K562 (cell line): ENCODE data around the gene RDH16. TPM values are rescaled to one million over a fixed set of nuclear protein-coding genes. Genes with fewer than 3 reads are reported as not detected.

Experiments
- CXXC5 ChIP-seq: fragments of 250-450 bp; sonication (Bioruptor Pico); IDR thresholded peaks from 2 replicates; pipeline ENCODE4 v1.8.0; 2022; ENCODE audit warnings: inconsistent platforms, mild to moderate bottlenecking, moderate library complexity
- ERF ChIP-seq: fragments of 450-650 bp; formaldehyde crosslinking; IDR thresholded peaks from 2 replicates; pipeline ENCODE4 v1.4.0; 2020; ENCODE audit warnings: mild to moderate bottlenecking, mixed read lengths
- NR2C2 ChIP-seq, 2 experiments: fragments of 200-800 bp in 1 of 2; sonication (Bioruptor generic) in 1 of 2; sonication (generic) in 1 of 2; formaldehyde crosslinking in 1 of 2; IDR thresholded peaks; 2 replicates each; pipeline versions ENCODE4 v1.6.1 to v1.8.0; 2016 to 2022; ENCODE audit warnings: mild to moderate bottlenecking in 1 of 2, missing compliant biosample characterization in 1 of 2, missing genetic modification characterization in 1 of 2, missing genetic modification reagents in 1 of 2
- NRF1 ChIP-seq, 2 experiments: fragments of 450-650 bp; IDR thresholded peaks in 1 of 2; conservative IDR thresholded peaks in 1 of 2; 2 replicates each; pipeline ENCODE4 v1.6.1; 2014; ENCODE audit warnings: mild to moderate bottlenecking in 2 of 2
- OTX1 ChIP-seq: fragments of 450-650 bp; formaldehyde crosslinking; IDR thresholded peaks from 2 replicates; pipeline ENCODE4 v1.4.0; 2022; ENCODE audit warnings: mild to moderate bottlenecking
- POLR2AphosphoS5 ChIP-seq: IDR thresholded peaks from 2 replicates; pipeline ENCODE4 v1.6.1; 2011; ENCODE audit warnings: mild to moderate bottlenecking, low read depth, low read length, moderate library complexity; ENCODE audit not compliant: control insufficient read depth, insufficient read depth
- POLR2G ChIP-seq: fragments of 200-400 bp; formaldehyde crosslinking; IDR thresholded peaks from 2 replicates; pipeline ENCODE4 v1.6.1; 2017; ENCODE audit warnings: low read depth, mild to moderate bottlenecking, antibody characterized with exemption, low read length, moderate library complexity
- RAD21 ChIP-seq, 2 experiments: fragments of 250-450 bp in 1 of 2; fragments of 450-650 bp in 1 of 2; sonication (Bioruptor Pico) in 1 of 2; formaldehyde crosslinking in 1 of 2; IDR thresholded peaks in 1 of 2; conservative IDR thresholded peaks in 1 of 2; 2 replicates each; pipeline versions ENCODE4 v1.4.0 to v1.8.0; 2020 to 2022; ENCODE audit warnings: mild to moderate bottlenecking in 2 of 2, moderate library complexity in 1 of 2
- SMAD4 ChIP-seq: fragments of 250-450 bp; sonication (Bioruptor Pico); conservative IDR thresholded peaks from 2 replicates; pipeline ENCODE4 v1.8.0; 2021; ENCODE audit warnings: inconsistent platforms, mild to moderate bottlenecking, moderate library complexity
- SP2 ChIP-seq: IDR thresholded peaks from 2 replicates; pipeline ENCODE4 v1.6.1; 2011; ENCODE audit warnings: mild to moderate bottlenecking, low read depth, low read length, moderate library complexity; ENCODE audit not compliant: poor library complexity, severe bottlenecking; ENCODE audit errors: extremely low read depth
- ZBTB17 ChIP-seq: fragments of 450-650 bp; formaldehyde crosslinking; IDR thresholded peaks from 2 replicates; pipeline ENCODE4 v1.4.0; 2020; ENCODE audit warnings: mild to moderate bottlenecking
- ZNF274 ChIP-seq: IDR thresholded peaks from 2 replicates; pipeline ENCODE4 v1.6.1; 2011; ENCODE audit warnings: low read depth, mild to moderate bottlenecking, low read length, moderate library complexity, borderline replicate concordance
- polyA plus RNA-seq, 8 experiments: library from polyadenylated mRNA; depleted of rRNA in 4 of 8; stranded (reverse) in 5 of 8; unstranded in 3 of 8; fragments of >200 nt; fragmentation: Nextera tagmentation in 2 of 8; fragmentation: Illumina TruSeq in 1 of 8; extraction: Ambion mirVana in 2 of 8; extraction: Trizol in 1 of 8; gene quantifications; 2 replicates each; pipeline versions ENCODE4 v1.2.1 to v1.2.3, GENCODE V29; 2011 to 2014; ENCODE audit warnings: inconsistent platforms in 1 of 8, missing spikeins in 1 of 8
- total RNA-seq, 7 experiments: library from RNA; depleted of rRNA in 6 of 7; stranded (reverse); fragments of >200 nt in 6 of 7; fragmentation: Illumina TruSeq in 2 of 7; extraction: Trizol in 2 of 7; gene quantifications; 2 replicates each; pipeline versions ENCODE4 v1.2.1 to v1.2.3, GENCODE V29; 2011 to 2021; ENCODE audit warnings: low replicate concordance in 1 of 7
- TF ChIP-seq, protein P1 (sequence below), 3 experiments: fragments of 200-800 bp in 1 of 3; sonication (Bioruptor generic) in 1 of 3; sonication (generic) in 1 of 3; formaldehyde crosslinking in 1 of 3; IDR thresholded peaks; 2 replicates each; pipeline versions ENCODE4 v1.6.1 to v1.8.0; 2016 to 2022; ENCODE audit warnings: mild to moderate bottlenecking in 2 of 3, missing compliant biosample characterization in 2 of 3, missing genetic modification characterization in 2 of 3, missing genetic modification reagents in 1 of 3
- TF ChIP-seq, protein P2 (sequence below), 2 experiments: fragments of 450-650 bp in 1 of 2; sonication (generic) in 1 of 2; formaldehyde crosslinking in 1 of 2; IDR thresholded peaks in 1 of 2; conservative IDR thresholded peaks in 1 of 2; 2 replicates each; pipeline versions ENCODE4 v1.6.1 to v1.8.1; 2016 to 2023; ENCODE audit warnings: mild to moderate bottlenecking in 2 of 2, moderate library complexity in 2 of 2, inconsistent platforms in 1 of 2, missing genetic modification reagents in 1 of 2
- TF ChIP-seq, protein P3 (sequence below): fragments of 250-450 bp; sonication (Bioruptor Pico); IDR thresholded peaks from 2 replicates; pipeline ENCODE4 v1.4.0; 2020; ENCODE audit warnings: mild to moderate bottlenecking
- TF ChIP-seq, protein P4 (sequence below), 2 experiments: IDR thresholded peaks; 2 replicates each; pipeline ENCODE4 v1.6.1; 2012; ENCODE audit warnings: improper control_type of control experiment in 2 of 2, low read depth in 2 of 2, low read length in 2 of 2, borderline replicate concordance in 1 of 2

RDH16 gene
- total and polyA plus RNA-seq, 9 of the 15 experiments (the other 6 are each of a cell fraction or from before 2014, with no cell fraction given): 0.11 to 0.52 (median 0.22) TPM; not detected in 1

DNA sequence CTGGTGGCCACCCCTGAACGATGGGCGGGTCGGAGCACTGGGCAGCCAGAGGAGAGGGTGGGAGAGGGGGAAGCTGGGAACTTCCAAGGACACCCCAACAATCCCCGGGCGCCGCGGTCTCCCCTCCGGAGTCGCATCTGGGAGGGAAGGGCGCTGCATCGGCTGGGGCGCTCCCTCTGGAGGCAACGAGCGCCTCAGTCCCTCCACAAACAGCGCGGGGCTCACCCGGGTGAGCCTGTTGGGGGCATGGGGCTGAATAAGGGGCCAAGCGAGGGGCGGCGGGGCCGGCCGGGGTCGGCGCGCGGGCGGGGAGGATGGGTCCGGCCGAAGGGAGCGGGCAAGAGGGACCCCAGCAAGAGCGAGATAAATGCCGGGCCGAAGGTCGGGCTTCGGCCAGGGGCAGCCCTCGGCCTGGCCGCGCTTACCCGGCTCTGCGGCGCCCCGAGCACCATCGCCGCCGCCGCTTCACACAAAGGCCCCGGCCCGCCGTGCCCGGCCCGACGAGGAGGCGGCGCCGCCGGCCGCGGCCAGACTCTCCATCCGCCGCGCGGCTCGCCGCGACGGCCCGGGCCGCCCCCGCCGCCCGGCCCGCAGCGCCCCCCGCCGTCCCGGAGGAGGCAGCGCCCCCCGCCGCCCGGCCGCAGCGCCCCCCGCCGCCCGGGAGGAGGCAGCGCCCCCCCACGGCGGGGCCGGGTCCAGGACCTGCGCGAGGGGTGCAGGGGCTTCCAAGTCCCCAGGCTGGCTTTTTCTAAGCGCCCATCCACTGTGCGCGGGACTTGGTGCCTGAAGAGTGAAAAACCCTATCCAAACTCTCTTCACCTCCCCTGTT lies 48.8 kb upstream of the RDH16 start, which contains the start of gene ZBTB39 (continued):
- TF ChIP-seq RAD21 (CRISPR knock-in tag; conservative IDR thresholded peaks at IDR 0.05 in 1 of 2, IDR thresholded peaks at IDR 0.05 in 1 of 2) (0 out of 4 replicates have a peak, but pooled peaks of 1 of the 2 experiments have one; percentile 8), OTX1 (CRISPR knock-in tag) (no peak), SP2 (peak; percentile 25), POLR2AphosphoS5 (peak; percentile 62; the same call in 1 of the 2 replicates), ZBTB17 (CRISPR knock-in tag) (0 out of 2 replicates have a peak, but pooled peaks have one; percentile 11), POLR2G (peak; percentile 83), CXXC5 (peak; percentile 75), SMAD4 (CRISPR knock-in tag) (peak; percentile 81), NR2C2 (CRISPR knock-in tag; IDR thresholded peaks at IDR 0.05) (no peak), NR2C2 (tag; IDR thresholded peaks at IDR 0.05) (peak; percentile 42; the same call in 1 of the 2 replicates), ZNF274 (no peak), ERF (CRISPR knock-in tag) (no peak), NRF1 (conservative IDR thresholded peaks at IDR 0.05 in 1 of 2, IDR thresholded peaks at IDR 0.05 in 1 of 2) (peak in 1 of 2 experiments; percentile 54; a peak in 2 of 4 replicates)
- TF ChIP-seq, protein P1, sequence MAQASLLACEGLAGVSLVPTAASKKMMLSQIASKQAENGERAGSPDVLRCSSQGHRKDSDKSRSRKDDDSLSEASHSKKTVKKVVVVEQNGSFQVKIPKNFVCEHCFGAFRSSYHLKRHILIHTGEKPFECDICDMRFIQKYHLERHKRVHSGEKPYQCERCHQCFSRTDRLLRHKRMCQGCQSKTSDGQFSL (CRISPR knock-in tag; IDR thresholded peaks at IDR 0.05): peak; percentile 90
- TF ChIP-seq, protein P1 (tag; IDR thresholded peaks at IDR 0.05): peak in 1 of 2 experiments; percentile 93; a peak in 2 of 4 replicates
- TF ChIP-seq, protein P2, sequence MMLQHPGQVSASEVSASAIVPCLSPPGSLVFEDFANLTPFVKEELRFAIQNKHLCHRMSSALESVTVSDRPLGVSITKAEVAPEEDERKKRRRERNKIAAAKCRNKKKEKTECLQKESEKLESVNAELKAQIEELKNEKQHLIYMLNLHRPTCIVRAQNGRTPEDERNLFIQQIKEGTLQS (IDR thresholded peaks at IDR 0.05): no peak
- TF ChIP-seq, protein P2 (CRISPR knock-in tag; conservative IDR thresholded peaks at IDR 0.05): no peak
- TF ChIP-seq, protein P3, sequence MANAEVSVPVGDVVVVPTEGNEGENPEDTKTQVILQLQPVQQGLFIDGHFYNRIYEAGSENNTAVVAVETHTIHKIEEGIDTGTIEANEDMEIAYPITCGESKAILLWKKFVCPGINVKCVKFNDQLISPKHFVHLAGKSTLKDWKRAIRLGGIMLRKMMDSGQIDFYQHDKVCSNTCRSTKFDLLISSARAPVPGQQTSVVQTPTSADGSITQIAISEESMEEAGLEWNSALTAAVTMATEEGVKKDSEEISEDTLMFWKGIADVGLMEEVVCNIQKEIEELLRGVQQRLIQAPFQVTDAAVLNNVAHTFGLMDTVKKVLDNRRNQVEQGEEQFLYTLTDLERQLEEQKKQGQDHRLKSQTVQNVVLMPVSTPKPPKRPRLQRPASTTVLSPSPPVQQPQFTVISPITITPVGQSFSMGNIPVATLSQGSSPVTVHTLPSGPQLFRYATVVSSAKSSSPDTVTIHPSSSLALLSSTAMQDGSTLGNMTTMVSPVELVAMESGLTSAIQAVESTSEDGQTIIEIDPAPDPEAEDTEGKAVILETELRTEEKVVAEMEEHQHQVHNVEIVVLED: no peak
- TF ChIP-seq, protein P4, sequence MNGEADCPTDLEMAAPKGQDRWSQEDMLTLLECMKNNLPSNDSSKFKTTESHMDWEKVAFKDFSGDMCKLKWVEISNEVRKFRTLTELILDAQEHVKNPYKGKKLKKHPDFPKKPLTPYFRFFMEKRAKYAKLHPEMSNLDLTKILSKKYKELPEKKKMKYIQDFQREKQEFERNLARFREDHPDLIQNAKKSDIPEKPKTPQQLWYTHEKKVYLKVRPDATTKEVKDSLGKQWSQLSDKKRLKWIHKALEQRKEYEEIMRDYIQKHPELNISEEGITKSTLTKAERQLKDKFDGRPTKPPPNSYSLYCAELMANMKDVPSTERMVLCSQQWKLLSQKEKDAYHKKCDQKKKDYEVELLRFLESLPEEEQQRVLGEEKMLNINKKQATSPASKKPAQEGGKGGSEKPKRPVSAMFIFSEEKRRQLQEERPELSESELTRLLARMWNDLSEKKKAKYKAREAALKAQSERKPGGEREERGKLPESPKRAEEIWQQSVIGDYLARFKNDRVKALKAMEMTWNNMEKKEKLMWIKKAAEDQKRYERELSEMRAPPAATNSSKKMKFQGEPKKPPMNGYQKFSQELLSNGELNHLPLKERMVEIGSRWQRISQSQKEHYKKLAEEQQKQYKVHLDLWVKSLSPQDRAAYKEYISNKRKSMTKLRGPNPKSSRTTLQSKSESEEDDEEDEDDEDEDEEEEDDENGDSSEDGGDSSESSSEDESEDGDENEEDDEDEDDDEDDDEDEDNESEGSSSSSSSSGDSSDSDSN (IDR thresholded peaks at IDR 0.05; ENCODE audit: borderline replicate concordance in 1 of 2, low read depth in 2 of 2, low read length in 2 of 2): 0 out of 4 replicates have a peak, but pooled peaks of 1 of the 2 experiments have one; percentile 29
